Measurements from ENCODE around the gene BAIAP2L1. TPM values are rescaled to one million over a fixed set of nuclear protein-coding genes. Genes with fewer than 3 reads are reported as not detected.
A peak's percentile ranks its signal among the peaks of the same experiment; 100 is the strongest.
"Not testable (repeated sequence)": the region's sequence is repeated elsewhere in the genome, so short reads cannot be mapped to it uniquely, and the experiment has no call there.

The BAIAP2L1 gene
- 19.7 and 21.3 TPM in 2 replicates for total RNA-seq
- 10.5 TPM for polyA plus RNA-seq (2012)

- peak; percentile 69 for DNase-seq (ENCODE audit: low read depth)
Measured at GRCh38 chr7:98400542-98401340, at the start of gene BAIAP2L1. Gene BAIAP2L1, minus strand, starts transcription at chr7:98401090. Its CDS starts 238 bp downstream, at chr7:98400852.

- no peak for DNase-seq (ENCODE audit: low read depth)
Measured at GRCh38 chr7:98448766-98449165, 47.9 kb upstream of the BAIAP2L1 start.

GRCh38 chr7:98440992-98441391, 40.1 kb upstream of the BAIAP2L1 start:
- DNase-seq (ENCODE audit: low read depth), result not testable (repeated sequence)

- DNase-seq (ENCODE audit: low read depth), result no peak
Measured at GRCh38 chr7:98439484-98439883, 38.6 kb upstream of the BAIAP2L1 start.

- no peak for DNase-seq (ENCODE audit: low read depth)
Measured at GRCh38 chr7:98434087-98434486, 33.2 kb upstream of the BAIAP2L1 start.

GRCh38 chr7:98429799-98430198, 28.9 kb upstream of the BAIAP2L1 start:
- no peak for DNase-seq (ENCODE audit: low read depth)

GRCh38 chr7:98423043-98423442, 22.2 kb upstream of the BAIAP2L1 start:
- no peak for DNase-seq (ENCODE audit: low read depth)

- peak; percentile 35 for DNase-seq (ENCODE audit: low read depth)
Measured at GRCh38 chr7:98420966-98421612, 20.2 kb upstream of the BAIAP2L1 start.

- not testable (repeated sequence) for DNase-seq (ENCODE audit: low read depth)
Measured at GRCh38 chr7:98419988-98420387, 19.1 kb upstream of the BAIAP2L1 start.

GRCh38 chr7:98419316-98419691, 18.4 kb upstream of the BAIAP2L1 start:
- not testable (repeated sequence) for DNase-seq (ENCODE audit: low read depth)

- peak; percentile 76 for DNase-seq (ENCODE audit: low read depth)
Measured at GRCh38 chr7:98418636-98419315, 17.9 kb upstream of the BAIAP2L1 start.

- no peak for DNase-seq (ENCODE audit: low read depth)
Measured at GRCh38 chr7:98418271-98418635, 17.4 kb upstream of the BAIAP2L1 start.

- not testable (repeated sequence) for DNase-seq (ENCODE audit: low read depth)
Measured at GRCh38 chr7:98417604-98418270, 16.8 kb upstream of the BAIAP2L1 start.

- no peak for DNase-seq (ENCODE audit: low read depth)
Measured at GRCh38 chr7:98414205-98414900, 13.5 kb upstream of the BAIAP2L1 start.

GRCh38 chr7:98413655-98414054, 12.8 kb upstream of the BAIAP2L1 start:
- DNase-seq (ENCODE audit: low read depth), result not testable (repeated sequence)

GRCh38 chr7:98409843-98410242, 9.0 kb upstream of the BAIAP2L1 start:
- no peak for DNase-seq (ENCODE audit: low read depth)

GRCh38 chr7:98408146-98408545, 7.3 kb upstream of the BAIAP2L1 start:
- DNase-seq (ENCODE audit: low read depth), result not testable (repeated sequence)

GRCh38 chr7:98406827-98407226, 5.9 kb upstream of the BAIAP2L1 start:
- DNase-seq (ENCODE audit: low read depth), result no peak

GRCh38 chr7:98404840-98405239, 4.0 kb upstream of the BAIAP2L1 start:
- no peak for DNase-seq (ENCODE audit: low read depth)

- no peak for DNase-seq (ENCODE audit: low read depth)
Measured at GRCh38 chr7:98399890-98400541, 874 bp downstream of the BAIAP2L1 start.

Data from myocyte (in vitro differentiated cells).